HG02884 (cell line): ENCODE results near the gene AFAP1.

Source experiments
- ATAC-seq: cut with Tn5 transposase; IDR thresholded peaks from one replicate; pipeline ENCODE4 v1.9.1; 2021; ENCODE audit warnings: mild to moderate bottlenecking, moderate library complexity; ENCODE audit not compliant: unreplicated experiment

Gene AFAP1

GRCh38 chr4:7844594-7844991 is 95.1 kb downstream of the AFAP1 start:
- ATAC-seq, result no peak

GRCh38 chr4:7843831-7844593 is 95.6 kb downstream of the AFAP1 start:
- no peak for ATAC-seq

- ATAC-seq, result no peak
Measured at GRCh38 chr4:7842384-7843279, 97.0 kb downstream of the AFAP1 start.

DNA sequence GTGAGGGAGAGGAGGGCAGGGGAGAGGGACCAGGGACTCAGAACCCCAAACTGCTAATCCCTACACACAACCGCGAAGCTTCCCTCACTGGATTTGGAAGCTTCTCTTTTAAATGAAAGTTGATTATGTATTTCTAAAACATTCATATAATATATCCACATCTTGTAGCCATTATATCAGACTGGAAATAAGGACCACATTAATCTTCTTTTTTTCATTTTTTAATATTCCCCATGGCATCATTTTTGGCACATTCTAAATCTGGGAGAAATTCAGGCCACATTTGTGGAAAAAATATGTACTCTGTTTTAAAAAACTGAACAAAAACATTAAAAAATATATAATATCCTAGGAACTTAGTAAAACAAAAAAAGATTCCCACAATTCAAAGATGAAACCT is 97.8 kb downstream of the AFAP1 start:
- no peak for ATAC-seq

DNA sequence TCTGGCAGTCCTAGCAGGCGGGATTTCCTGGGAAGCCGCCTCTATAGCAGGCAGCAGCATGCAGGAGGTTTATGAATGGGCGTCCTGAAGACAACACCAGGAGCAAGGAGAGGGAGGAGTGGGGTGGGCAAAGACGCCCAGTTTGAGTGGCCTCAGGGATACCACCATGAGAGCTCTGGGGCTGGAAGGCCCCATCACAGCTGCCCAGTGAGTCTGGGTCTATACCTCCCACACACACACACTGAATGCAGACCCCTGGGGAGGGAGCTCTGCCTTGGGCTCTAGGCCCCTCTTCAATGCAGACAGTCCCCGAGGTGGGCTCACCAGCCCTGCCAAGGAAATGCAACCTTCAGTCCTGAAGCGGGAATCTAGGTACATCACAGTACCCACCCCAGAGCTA is 98.6 kb downstream of the AFAP1 start:
- ATAC-seq, result no peak

- ATAC-seq, result no peak
Measured at GRCh38 chr4:7839856-7840255, 99.8 kb downstream of the AFAP1 start.

DNA sequence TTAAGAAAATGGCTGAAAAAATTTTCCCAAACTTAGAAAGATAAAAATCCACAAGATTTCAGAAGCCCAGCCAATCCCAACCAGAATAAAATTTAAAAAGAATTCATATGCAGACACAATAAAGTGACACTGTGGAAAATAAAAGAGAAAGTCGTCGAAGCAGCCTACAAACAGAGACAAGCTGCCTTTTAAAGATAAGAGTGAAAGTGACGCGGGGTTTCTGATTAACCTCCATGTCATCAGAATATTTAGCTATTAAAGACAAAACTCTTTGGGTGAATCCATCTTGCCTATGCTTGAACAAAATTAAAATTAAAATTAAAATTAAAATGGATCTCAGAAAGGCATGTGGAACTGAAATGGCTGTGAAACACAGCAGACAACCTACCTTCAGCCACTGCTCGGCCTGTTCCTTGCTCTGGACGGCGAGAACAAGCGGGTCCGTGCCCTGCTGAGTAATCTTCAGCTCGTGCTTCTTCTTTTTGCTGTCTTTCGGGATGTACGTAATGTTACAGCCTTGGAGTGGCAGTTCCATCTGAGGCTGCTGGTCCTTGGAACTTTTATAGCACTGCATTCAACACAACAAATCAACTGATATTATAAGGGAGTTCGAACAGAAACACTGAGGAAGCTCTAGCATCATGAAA is 101.4 kb downstream of the AFAP1 start:
- no peak for ATAC-seq

- no peak for ATAC-seq
Measured at GRCh38 chr4:7837597-7838135, 102.0 kb downstream of the AFAP1 start.

DNA sequence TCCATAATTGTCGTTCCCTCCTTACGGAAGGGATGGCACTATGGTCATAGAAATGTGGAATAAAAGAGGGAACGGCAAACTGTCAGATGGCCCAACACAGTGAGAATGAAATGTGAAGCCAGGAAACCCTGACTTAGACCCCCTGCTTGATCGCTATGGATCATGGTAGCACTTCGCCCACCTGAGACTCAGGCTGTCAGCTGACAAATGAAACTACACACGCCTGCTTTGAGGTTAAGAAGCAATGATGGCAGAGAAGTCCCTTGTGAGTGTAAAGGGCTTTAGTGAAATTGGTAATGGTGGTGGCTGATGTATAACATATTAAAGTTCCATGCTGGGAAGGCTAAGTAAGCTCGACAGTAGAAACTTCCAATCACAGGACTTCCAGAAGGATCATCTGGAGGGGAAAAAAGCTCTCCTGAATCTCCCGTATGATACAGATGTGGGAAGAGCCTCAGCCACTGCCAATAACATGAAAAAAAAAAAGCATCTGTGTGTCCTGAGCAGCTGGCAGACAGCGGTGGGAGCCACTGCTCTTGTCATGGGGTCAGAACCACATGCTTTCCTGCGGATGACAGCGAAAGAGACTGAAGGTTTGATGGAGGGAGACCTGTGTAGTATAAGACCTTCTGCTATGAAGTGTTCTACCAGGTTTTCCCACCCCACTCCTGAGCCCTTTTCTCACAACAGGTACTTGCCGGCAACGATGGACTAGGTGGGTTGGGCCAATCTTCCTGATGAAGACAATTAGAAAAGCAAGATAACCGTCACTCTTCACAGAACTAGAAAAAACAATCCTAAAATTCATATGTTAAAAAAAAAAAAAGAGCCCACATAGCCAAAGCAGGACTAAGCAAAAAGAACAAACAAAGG is 107.6 kb downstream of the AFAP1 start:
- ATAC-seq, result no peak

DNA sequence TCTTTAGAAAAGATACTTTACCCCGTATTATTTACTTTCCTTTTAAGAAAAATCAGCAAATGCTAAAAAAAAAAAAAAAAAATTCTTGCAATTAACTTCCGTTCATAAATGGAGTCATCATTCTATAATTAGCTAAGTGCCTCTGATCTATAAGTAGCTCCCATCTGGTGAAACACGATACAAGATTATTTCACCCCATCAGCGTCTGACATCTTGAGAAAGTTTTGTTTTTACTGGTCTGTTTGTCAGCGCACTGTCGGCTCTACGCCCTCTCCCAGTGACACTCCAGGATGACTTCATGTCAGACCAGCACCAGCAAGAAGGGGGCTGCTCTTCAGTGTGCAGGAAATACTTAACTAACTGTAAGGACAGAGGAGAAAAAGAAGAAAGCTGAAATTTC is 108.3 kb downstream of the AFAP1 start:
- no peak for ATAC-seq

GRCh38 chr4:7830747-7831146 is 108.9 kb downstream of the AFAP1 start:
- no peak for ATAC-seq

DNA sequence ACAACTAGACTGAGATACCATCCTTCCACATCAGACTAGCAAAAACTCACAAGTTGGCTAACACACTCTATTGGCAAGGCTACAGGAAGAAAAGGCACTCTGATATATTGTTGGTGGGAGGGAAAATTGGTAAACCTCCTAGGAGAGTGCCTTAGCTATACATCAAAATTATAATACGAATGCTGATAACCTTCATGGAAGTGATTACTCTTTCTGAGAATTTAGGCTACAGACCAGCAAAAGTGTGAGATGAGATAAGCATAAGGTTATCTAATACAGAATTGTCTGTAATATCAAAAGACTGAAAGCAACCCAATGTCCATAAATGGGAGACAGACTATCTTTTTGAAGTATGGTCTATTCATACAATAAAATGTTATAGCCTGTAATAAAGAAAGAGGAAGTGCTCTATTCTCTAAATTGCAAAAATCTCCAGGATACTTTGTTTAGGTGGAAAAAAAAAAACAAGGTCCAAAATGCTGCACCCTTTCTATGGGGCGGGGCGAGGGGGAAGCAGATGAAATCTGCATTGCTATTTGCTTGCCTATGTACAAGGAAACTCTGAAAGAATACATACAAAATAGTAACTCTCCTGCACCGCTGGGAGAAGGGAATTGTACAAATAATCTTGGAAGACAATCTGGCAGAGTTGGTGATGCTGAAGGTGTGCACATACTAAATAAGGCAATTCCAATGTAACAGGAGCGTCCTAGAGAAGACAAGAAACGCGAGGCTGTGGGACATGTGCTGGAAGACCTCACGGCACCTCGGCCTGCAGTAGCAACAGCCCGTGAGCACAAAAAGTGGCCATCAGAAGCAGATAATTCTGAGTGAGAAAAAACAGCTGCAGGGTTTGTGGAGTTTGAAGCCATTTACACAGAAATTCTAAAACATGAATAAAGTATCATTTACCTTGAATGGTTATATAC is 109.7 kb downstream of the AFAP1 start:
- ATAC-seq, result no peak

DNA sequence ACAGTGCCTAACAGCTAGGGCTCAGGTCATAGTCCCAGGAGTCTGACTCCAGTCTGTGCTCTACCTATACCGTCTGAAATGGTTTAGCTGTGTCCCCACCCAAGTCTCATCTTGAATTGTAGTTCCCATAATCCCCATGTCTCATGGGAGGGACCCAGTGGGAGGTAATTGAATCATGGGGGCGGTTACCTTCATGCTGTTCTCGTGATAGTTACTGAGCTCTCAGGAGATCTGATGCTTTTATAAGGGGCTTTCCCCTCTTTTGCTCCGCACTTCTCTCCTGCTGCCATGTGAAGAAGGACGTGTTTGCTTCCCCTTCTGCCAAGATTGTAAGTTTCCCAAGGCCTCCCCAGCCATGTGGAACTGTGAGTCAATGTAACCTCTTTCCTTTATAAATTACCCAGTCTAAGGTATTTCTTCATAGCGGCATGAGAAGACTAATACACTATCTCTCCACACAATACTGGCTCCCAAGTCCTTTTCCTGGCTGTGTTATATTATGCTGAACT is 110.8 kb downstream of the AFAP1 start:
- ATAC-seq, result no peak

- ATAC-seq, result no peak
Measured at GRCh38 chr4:7828011-7828720, 111.5 kb downstream of the AFAP1 start.

GRCh38 chr4:7827566-7827965 is 112.1 kb downstream of the AFAP1 start:
- ATAC-seq, result no peak

GRCh38 chr4:7826909-7827306 is 112.8 kb downstream of the AFAP1 start:
- no peak for ATAC-seq

- ATAC-seq, result no peak
Measured at GRCh38 chr4:7826176-7826908, 113.3 kb downstream of the AFAP1 start.

GRCh38 chr4:7824218-7824617 is 115.4 kb downstream of the AFAP1 start:
- ATAC-seq, result no peak
